Gastrocnemius medialis (tissue), 4 donors: Measurements from ENCODE around the gene GALNT6. TPM values are rescaled to one million over a fixed set of nuclear protein-coding genes. Genes with fewer than 3 reads are reported as not detected.

Source experiments
- ATAC-seq, 2 donors: fragments of 150-250 bp; one replicate each; pipeline ENCODE4 v1.9.1; 2016
- DNase-seq, 2 donors: peaks; one replicate each; pipeline ENCODE4 v3.0.0-alpha.2; 2019
- H3K27ac ChIP-seq, 4 donors: fragments of 200-600 bp; sonication (generic); 1 replicate in 1 of 4; 2 replicates in 3 of 4; pipeline ENCODE4 v1.5.1; 2016 to 2018; ENCODE audit warnings: mild to moderate bottlenecking in 2 of 4, moderate library complexity in 1 of 4
- H3K27me3 ChIP-seq, 3 donors: fragments of 200-600 bp; sonication (generic) in 2 of 3; 1 replicate in 1 of 3; 2 replicates in 2 of 3; pipeline versions ENCODE4 v1.5.1 to v1.6.0; 2016 to 2019; ENCODE audit warnings: mild to moderate bottlenecking in 1 of 3, moderate library complexity in 1 of 3
- H3K36me3 ChIP-seq, 2 donors: fragments of 200-600 bp; sonication (generic) in 1 of 2; one replicate each; pipeline ENCODE4 v1.5.1; 2017 to 2018
- H3K4me1 ChIP-seq, 2 donors: fragments of 200-600 bp; sonication (generic) in 1 of 2; one replicate each; pipeline ENCODE4 v1.5.1; 2016 to 2017; ENCODE audit warnings: mild to moderate bottlenecking in 2 of 2
- H3K4me3 ChIP-seq, 4 donors: fragments of 200-600 bp; sonication (generic) in 3 of 4; 1 replicate in 1 of 4; 2 replicates in 3 of 4; pipeline ENCODE4 v1.5.1; 2016 to 2019; ENCODE audit warnings: mild to moderate bottlenecking in 2 of 4
- H3K9me3 ChIP-seq, 3 donors: fragments of 200-600 bp; sonication (generic) in 2 of 3; 1 replicate in 1 of 3; 2 replicates in 2 of 3; pipeline ENCODE4 v1.5.1; 2016 to 2019
- CTCF ChIP-seq, 5 experiments: fragments of 450-650 bp in 3 of 5; fragments of 200-600 bp in 2 of 5; sonication (generic) in 2 of 5; IDR thresholded peaks in 4 of 5; conservative IDR thresholded peaks in 1 of 5; 1 replicate in 4 of 5; 2 replicates in 1 of 5; pipeline ENCODE4 v1.5.1; 2016 to 2019; ENCODE audit warnings: antibody characterized with exemption in 5 of 5, mild to moderate bottlenecking in 3 of 5, moderate library complexity in 3 of 5
- POLR2A ChIP-seq, 2 donors: fragments of 450-650 bp; IDR thresholded peaks; one replicate each; pipeline ENCODE4 v1.6.1; 2017; ENCODE audit warnings: antibody characterized with exemption in 2 of 2, mild to moderate bottlenecking in 2 of 2, moderate library complexity in 2 of 2
- in situ Hi-C, 4 donors: fragments of 200-750 bp; cut with MboI; loops; one replicate each; pipeline versions ENCODE4 v1.15.0 to v1.8.0; 2017; ENCODE audit warnings: low sequenced_read_pairs in 4 of 4
- intact Hi-C: fragments of 100-400 bp; cut with DNase I; formaldehyde crosslinking; loops from one replicate; pipeline ENCODE4 v1.15.1; 2023; ENCODE audit warnings: low total_unique reads
- total RNA-seq, 4 donors: library from RNA; depleted of rRNA; stranded (reverse); fragments of >200 nt; gene quantifications; one replicate each; pipeline versions ENCODE4 v1.1.0 to v1.2.3, GENCODE V29; 2016

The GALNT6 gene
- total RNA-seq, 4 donors from 2014 or later, result 0.24 to 0.51 (median 0.37) TPM

GRCh38 chr12:51399891-51400290 lies 8.7 kb upstream of the GALNT6 start:
- DNase-seq, result no peak
- Histone ChIP-seq H3K27ac (no peak overlapping the region), H3K4me3 (no peak overlapping the region), H3K4me1 (no peaks in the 10 kb centered on the region), H3K9me3 (no peaks in the 10 kb centered on the region), H3K27me3 (no peaks in the 10 kb centered on the region), H3K36me3 (no peaks in the 10 kb centered on the region)
- no peak for ATAC-seq
- intact Hi-C loops, result no loop called here
- TF ChIP-seq POLR2A (IDR thresholded peaks at IDR 0.05), result no peak
- TF ChIP-seq CTCF (IDR thresholded peaks at IDR 0.05 in 4 of 5, conservative IDR thresholded peaks at IDR 0.05 in 1 of 5), result no peak
- in situ Hi-C loops, result no loop called here

GRCh38 chr12:51397670-51398069 lies 6.5 kb upstream of the GALNT6 start:
- in situ Hi-C loops, result no loop called here
- peaks cover 0 to 3% of the 10 kb centered on the region in 2 donors for H3K4me1 ChIP-seq
- H3K4me3 ChIP-seq, result no peak overlapping the region
- ATAC-seq, result no peak
- intact Hi-C loops, result no loop called here
- no peak for DNase-seq
- H3K27ac ChIP-seq, result no peak overlapping the region
- no peak for TF ChIP-seq POLR2A (IDR thresholded peaks at IDR 0.05)
- TF ChIP-seq CTCF (IDR thresholded peaks at IDR 0.05 in 4 of 5, conservative IDR thresholded peaks at IDR 0.05 in 1 of 5), result no peak
- H3K27me3 ChIP-seq, result peaks cover 0 to 6% (median 5%) of the 10 kb centered on the region in 3 donors
- H3K9me3 ChIP-seq, result no peaks in the 10 kb centered on the region
- no peaks in the 10 kb centered on the region for H3K36me3 ChIP-seq

- Histone ChIP-seq H3K27me3 (peaks cover 14 to 26% (median 19%) of the 10 kb centered on the region in 3 donors), H3K4me1 (peaks cover 3 to 4% of the 10 kb centered on the region in 2 donors), H3K27ac (no peak overlapping the region), H3K9me3 (no peaks in the 10 kb centered on the region), H3K4me3 (no peak overlapping the region), H3K36me3 (no peaks in the 10 kb centered on the region)
- TF ChIP-seq POLR2A (IDR thresholded peaks at IDR 0.05), result no peak
- TF ChIP-seq CTCF (IDR thresholded peaks at IDR 0.05 in 4 of 5, conservative IDR thresholded peaks at IDR 0.05 in 1 of 5), result no peak
- in situ Hi-C loops, result no loop called here
- intact Hi-C loops, result no loop called here
- no peak for DNase-seq
- ATAC-seq, result no peak
These were observed 4.4 kb upstream of the GALNT6 start for GRCh38 chr12:51395283-51396230.

- TF ChIP-seq POLR2A (IDR thresholded peaks at IDR 0.05) (peak; percentile 16 to 19), CTCF (IDR thresholded peaks at IDR 0.05 in 4 of 5, conservative IDR thresholded peaks at IDR 0.05 in 1 of 5) (no peak)
- peaks cover 14 to 26% (median 20%) of the 10 kb centered on the region in 3 donors for H3K27me3 ChIP-seq
- H3K9me3 ChIP-seq, result no peaks in the 10 kb centered on the region
- no peak overlapping the region for H3K4me3 ChIP-seq
- H3K4me1 ChIP-seq, result peaks cover 3 to 4% of the 10 kb centered on the region in 2 donors
- in situ Hi-C loops (no loop called here), intact Hi-C loops (no loop called here)
- ATAC-seq (no peak), DNase-seq (no peak)
- no peaks in the 10 kb centered on the region for H3K36me3 ChIP-seq
- H3K27ac ChIP-seq, result peak overlapping the region in 2 of 4 donors; percentile 3 to 21
These were observed 2.7 kb upstream of the GALNT6 start for GRCh38 chr12:51393676-51394545.
